Upper lobe of left lung (tissue), 6 donors: ENCODE results near the gene GALNT13. TPM values are rescaled to one million over a fixed set of nuclear protein-coding genes. Genes with fewer than 3 reads are reported as not detected.

Source experiments
- ATAC-seq, 2 donors: fragments of 200-7000 bp; cut with Tn5 transposase; one replicate each; pipeline ENCODE4 v1.9.1; 2022; ENCODE audit warnings: mild to moderate bottlenecking in 2 of 2, moderate library complexity in 2 of 2; ENCODE audit not compliant: low FRiP score in 2 of 2
- DNase-seq, 2 donors: peaks; one replicate each; pipeline ENCODE4 v3.0.0-alpha.2; 2019 to 2020
- H3K27ac ChIP-seq, 4 donors: fragments of 200-600 bp; sonication (generic); one replicate each; pipeline ENCODE4 v1.5.1; 2016 to 2019
- H3K27me3 ChIP-seq, 4 donors: fragments of 200-600 bp; sonication (generic); one replicate each; pipeline ENCODE4 v1.5.1; 2017 to 2019
- H3K36me3 ChIP-seq, 4 donors: fragments of 200-600 bp; sonication (generic); one replicate each; pipeline ENCODE4 v1.5.1; 2016 to 2019
- H3K4me1 ChIP-seq, 4 donors: fragments of 200-600 bp; sonication (generic); one replicate each; pipeline ENCODE4 v1.5.1; 2018 to 2019
- H3K4me3 ChIP-seq, 4 donors: fragments of 200-600 bp; sonication (generic); one replicate each; pipeline ENCODE4 v1.5.1; 2017 to 2019; ENCODE audit warnings: mild to moderate bottlenecking in 2 of 4, moderate library complexity in 1 of 4
- H3K9me3 ChIP-seq, 4 donors: fragments of 200-600 bp; sonication (generic); one replicate each; pipeline ENCODE4 v1.5.1; 2018 to 2019
- EP300 ChIP-seq, 4 donors: sonication (generic); formaldehyde crosslinking; IDR thresholded peaks; one replicate each; pipeline ENCODE4 v1.5.1; 2017; ENCODE audit warnings: antibody characterized with exemption in 4 of 4, control low read depth in 2 of 4
- POLR2A ChIP-seq, 4 donors: fragments of 450-650 bp; IDR thresholded peaks; one replicate each; pipeline ENCODE4 v1.5.1; 2016 to 2017; ENCODE audit warnings: antibody characterized with exemption in 4 of 4, mild to moderate bottlenecking in 2 of 4
- POLR2AphosphoS5 ChIP-seq, 2 donors: sonication (generic); formaldehyde crosslinking; IDR thresholded peaks; one replicate each; pipeline ENCODE4 v1.5.1; 2017; ENCODE audit warnings: antibody characterized with exemption in 2 of 2
- WGBS, 2 donors: methylation state at CpG; one replicate each; pipeline ENCODE4 v1.1.5; 2017 to 2018; 5-methylcytosine and 5-hydroxymethylcytosine counted together
- total RNA-seq, 6 donors: library from RNA; depleted of rRNA in 4 of 6; stranded (reverse); fragments of >200 nt in 4 of 6; gene quantifications; one replicate each; pipeline versions ENCODE4 v1.1.0 to v1.2.1, GENCODE V29; 2016 to 2021
- TF ChIP-seq, protein P1 (sequence below), 6 experiments: fragments of 450-650 bp in 4 of 6; fragments of 200-600 bp in 2 of 6; sonication (generic) in 2 of 6; IDR thresholded peaks; one replicate each; pipeline ENCODE4 v1.5.1; 2016 to 2019; ENCODE audit warnings: antibody characterized with exemption in 6 of 6
- donor health status: DM: no; HTN: no; CAD: no; lungs with moderate emphysema.
- donor health status: DM: no; HTN: yes; CAD: no; lungs with severe emphysema.

Gene GALNT13
- total RNA-seq, 6 donors from 2014 or later = 1.6 to 4.1 (median 2.8) TPM

DNA sequence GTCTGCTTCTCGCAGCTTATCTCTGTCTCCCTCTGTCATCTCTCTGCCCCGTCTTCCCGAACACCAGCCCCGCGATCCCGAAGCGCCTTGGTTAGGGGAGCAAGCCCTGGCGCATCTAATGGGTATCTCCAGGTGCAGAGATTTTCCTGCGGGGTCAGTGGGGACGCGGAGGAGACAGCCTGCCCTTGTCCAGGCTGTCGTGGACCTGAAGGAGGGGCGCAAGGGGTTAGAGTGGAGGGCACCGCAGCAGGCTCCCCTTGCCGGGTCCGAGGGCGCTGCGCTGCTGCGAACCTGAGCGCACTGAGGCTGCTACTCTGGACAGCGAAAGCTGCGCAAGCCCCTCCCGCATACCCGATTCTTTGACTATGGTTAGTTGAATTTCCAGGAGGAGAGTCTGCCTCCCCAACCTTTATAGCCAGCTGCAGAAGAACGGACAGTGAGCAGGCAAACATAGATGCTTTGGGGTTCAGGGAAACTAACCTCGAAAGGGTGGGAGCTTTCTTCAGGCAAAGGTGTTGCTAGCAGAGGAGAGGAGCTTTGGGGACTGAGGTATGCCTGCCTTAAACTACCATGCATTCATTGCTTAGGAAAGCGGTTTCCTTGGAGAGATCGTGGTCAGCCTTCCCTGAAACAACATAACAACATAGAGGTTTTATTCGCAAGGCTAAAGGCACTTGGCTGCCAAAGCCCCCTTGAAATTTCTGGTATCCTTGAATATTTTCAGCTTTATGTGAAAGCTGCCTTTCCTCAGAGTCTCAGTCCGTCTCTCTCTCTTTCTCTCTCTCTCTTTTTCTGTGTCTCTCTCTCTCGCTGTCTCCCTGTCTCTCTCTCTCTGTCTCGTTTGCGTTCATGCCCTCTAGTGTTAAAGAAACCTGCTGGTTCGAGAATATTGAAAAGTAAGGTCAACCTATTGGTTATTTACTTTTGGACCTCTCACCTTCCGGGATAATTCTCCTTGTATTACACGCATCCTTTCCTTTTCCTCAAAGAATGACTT lies 1.6 kb downstream of the GALNT13 start:
- WGBS, 2 donors = 6% methylated on average over 28 to 36 of the region's 36 CpGs
- no peak overlapping the region for H3K27ac ChIP-seq
- DNase-seq (peak in 1 of 2 donors; percentile 47), ATAC-seq (peak in 1 of 2 donors; percentile 16)
- peak overlapping the region in 2 of 4 donors; percentile 30 to 50 for H3K4me3 ChIP-seq
- peaks cover 0 to 25% (median 5%) of the 10 kb centered on the region in 4 donors for H3K4me1 ChIP-seq
- peaks cover 0 to 19% (median 0%) of the 10 kb centered on the region in 4 donors for H3K27me3 ChIP-seq
- TF ChIP-seq, protein P1, sequence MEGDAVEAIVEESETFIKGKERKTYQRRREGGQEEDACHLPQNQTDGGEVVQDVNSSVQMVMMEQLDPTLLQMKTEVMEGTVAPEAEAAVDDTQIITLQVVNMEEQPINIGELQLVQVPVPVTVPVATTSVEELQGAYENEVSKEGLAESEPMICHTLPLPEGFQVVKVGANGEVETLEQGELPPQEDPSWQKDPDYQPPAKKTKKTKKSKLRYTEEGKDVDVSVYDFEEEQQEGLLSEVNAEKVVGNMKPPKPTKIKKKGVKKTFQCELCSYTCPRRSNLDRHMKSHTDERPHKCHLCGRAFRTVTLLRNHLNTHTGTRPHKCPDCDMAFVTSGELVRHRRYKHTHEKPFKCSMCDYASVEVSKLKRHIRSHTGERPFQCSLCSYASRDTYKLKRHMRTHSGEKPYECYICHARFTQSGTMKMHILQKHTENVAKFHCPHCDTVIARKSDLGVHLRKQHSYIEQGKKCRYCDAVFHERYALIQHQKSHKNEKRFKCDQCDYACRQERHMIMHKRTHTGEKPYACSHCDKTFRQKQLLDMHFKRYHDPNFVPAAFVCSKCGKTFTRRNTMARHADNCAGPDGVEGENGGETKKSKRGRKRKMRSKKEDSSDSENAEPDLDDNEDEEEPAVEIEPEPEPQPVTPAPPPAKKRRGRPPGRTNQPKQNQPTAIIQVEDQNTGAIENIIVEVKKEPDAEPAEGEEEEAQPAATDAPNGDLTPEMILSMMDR (IDR thresholded peaks at IDR 0.05) = no peak
- TF ChIP-seq POLR2A (IDR thresholded peaks at IDR 0.05) (no peak), POLR2AphosphoS5 (IDR thresholded peaks at IDR 0.05) (no peak), EP300 (IDR thresholded peaks at IDR 0.05) (no peak)
- H3K36me3 ChIP-seq = no peaks in the 10 kb centered on the region
- H3K9me3 ChIP-seq = no peaks in the 10 kb centered on the region

GRCh38 chr2:153875801-153876466 lies 4.2 kb downstream of the GALNT13 start:
- ATAC-seq (no peak), DNase-seq (no peak)
- no peak for TF ChIP-seq EP300 (IDR thresholded peaks at IDR 0.05)
- TF ChIP-seq POLR2AphosphoS5 (IDR thresholded peaks at IDR 0.05) = no peak
- no peak for TF ChIP-seq POLR2A (IDR thresholded peaks at IDR 0.05)
- TF ChIP-seq, protein P1 (IDR thresholded peaks at IDR 0.05) = no peak
- no peaks in the 10 kb centered on the region for H3K9me3 ChIP-seq
- H3K36me3 ChIP-seq = no peaks in the 10 kb centered on the region
- whole genome bisulfite sequencing, 2 donors = 81 to 89% methylated on average over 2 of the region's 2 CpGs
- H3K27me3 ChIP-seq = peaks cover 0 to 19% (median 0%) of the 10 kb centered on the region in 4 donors
- no peak overlapping the region for H3K4me3 ChIP-seq
- no peak overlapping the region for H3K27ac ChIP-seq
- peaks cover 0 to 25% (median 5%) of the 10 kb centered on the region in 4 donors for H3K4me1 ChIP-seq

GRCh38 chr2:153880926-153881325 lies 9.2 kb downstream of the GALNT13 start:
- Histone ChIP-seq H3K27ac (no peak overlapping the region), H3K4me1 (no peaks in the 10 kb centered on the region), H3K27me3 (no peaks in the 10 kb centered on the region), H3K9me3 (no peaks in the 10 kb centered on the region), H3K36me3 (no peaks in the 10 kb centered on the region), H3K4me3 (no peak overlapping the region)
- 77 to 93% methylated on average over 2 of the region's 2 CpGs for WGBS, 2 donors
- TF ChIP-seq, protein P1 (IDR thresholded peaks at IDR 0.05) = no peak
- no peak for TF ChIP-seq POLR2AphosphoS5 (IDR thresholded peaks at IDR 0.05)
- TF ChIP-seq EP300 (IDR thresholded peaks at IDR 0.05) = no peak
- no peak for TF ChIP-seq POLR2A (IDR thresholded peaks at IDR 0.05)
- no peak for ATAC-seq
- no peak for DNase-seq

DNA sequence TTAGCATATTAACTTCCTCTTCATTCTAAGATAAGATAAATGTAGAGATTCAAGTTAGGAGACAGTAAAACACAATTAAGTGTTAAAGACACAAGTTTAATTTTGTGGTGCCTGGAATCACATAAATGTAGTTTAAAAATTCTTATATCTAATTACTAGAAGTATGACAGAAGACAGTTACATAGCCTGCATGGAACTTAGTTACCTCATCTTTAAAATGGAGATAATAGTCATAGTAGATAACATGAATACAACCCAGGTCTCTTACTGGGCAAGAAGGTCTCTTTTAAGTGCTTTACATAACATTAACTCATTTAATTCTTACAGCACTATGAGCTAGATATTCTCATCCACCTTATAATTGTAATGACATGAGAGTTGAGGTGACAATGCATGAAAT lies 15.1 kb downstream of the GALNT13 start:
- no peaks in the 10 kb centered on the region for H3K36me3 ChIP-seq
- no peaks in the 10 kb centered on the region for H3K27me3 ChIP-seq
- DNase-seq (no peak), ATAC-seq (no peak)
- TF ChIP-seq, protein P1 (IDR thresholded peaks at IDR 0.05) = no peak
- TF ChIP-seq EP300 (IDR thresholded peaks at IDR 0.05) (no peak), POLR2AphosphoS5 (IDR thresholded peaks at IDR 0.05) (no peak), POLR2A (IDR thresholded peaks at IDR 0.05) (no peak)
- no peak overlapping the region for H3K27ac ChIP-seq
- no peak overlapping the region for H3K4me3 ChIP-seq
- no peaks in the 10 kb centered on the region for H3K4me1 ChIP-seq
- H3K9me3 ChIP-seq = no peaks in the 10 kb centered on the region
